H1 (cell line): ENCODE measurements around the gene GUF1.

Experiments
- CEBPB ChIP-seq: IDR thresholded peaks from 2 replicates; pipeline ENCODE4 v1.6.1; 2012; ENCODE audit warnings: low read depth, low read length
- EZH2 ChIP-seq: fragments of 200-600 bp; sonication (generic); IDR thresholded peaks from 2 replicates; pipeline ENCODE4 v1.7.1; 2012; ENCODE audit warnings: low read depth, mild to moderate bottlenecking, moderate library complexity, low read length, inconsistent platforms; ENCODE audit not compliant: severe bottlenecking
- KDM4A ChIP-seq: IDR thresholded peaks from one replicate; pipeline ENCODE4 v1.7.1; 2012; ENCODE audit warnings: low read depth, mild to moderate bottlenecking, moderate library complexity, low read length, inconsistent platforms; ENCODE audit not compliant: severe bottlenecking
- POLR2A ChIP-seq, 2 experiments: IDR thresholded peaks; 1 replicate in 1 of 2; 2 replicates in 1 of 2; pipeline ENCODE4 v1.6.1; 2011; ENCODE audit warnings: low read depth in 2 of 2, low read length in 2 of 2, mild to moderate bottlenecking in 2 of 2; ENCODE audit errors: control extremely low read depth in 1 of 2
- POU5F1 ChIP-seq: IDR thresholded peaks from 2 replicates; pipeline ENCODE4 v1.6.1; 2011; ENCODE audit warnings: low read depth, mild to moderate bottlenecking, low read length, moderate library complexity
- RBBP5 ChIP-seq: IDR thresholded peaks from 2 replicates; pipeline ENCODE4 v1.7.1; 2012; ENCODE audit warnings: low read depth, mild to moderate bottlenecking, inconsistent platforms, low read length, moderate library complexity, borderline replicate concordance
- SP1 ChIP-seq: IDR thresholded peaks from 2 replicates; pipeline ENCODE4 v1.6.1; 2011; ENCODE audit warnings: low read depth, low read length
- SP2 ChIP-seq: IDR thresholded peaks from 2 replicates; pipeline ENCODE4 v1.6.1; 2012; ENCODE audit warnings: mild to moderate bottlenecking, low read length, inconsistent platforms
- SUZ12 ChIP-seq: fragments of 200-600 bp; sonication (generic); IDR thresholded peaks from 2 replicates; pipeline ENCODE4 v1.6.1; 2012; ENCODE audit warnings: mild to moderate bottlenecking, inconsistent platforms, low read length, moderate library complexity, mixed read lengths
- ZNF274 ChIP-seq: IDR thresholded peaks from 2 replicates; pipeline ENCODE4 v1.7.0; 2012; ENCODE audit warnings: low read length, borderline replicate concordance; ENCODE audit errors: extremely low read depth
- TF ChIP-seq, protein P1 (sequence below), 3 experiments: IDR thresholded peaks; 1 replicate in 2 of 3; 2 replicates in 1 of 3; pipeline versions ENCODE4 v1.5.1 to v1.6.1; 2011; ENCODE audit warnings: low read length in 3 of 3, mild to moderate bottlenecking in 3 of 3, inconsistent platforms in 2 of 3, low read depth in 1 of 3, moderate library complexity in 1 of 3; ENCODE audit not compliant: insufficient read depth in 1 of 3; ENCODE audit errors: control extremely low read depth in 1 of 3
- TF ChIP-seq, protein P2 (sequence below): IDR thresholded peaks from 2 replicates; pipeline ENCODE4 v1.6.1; 2011; ENCODE audit warnings: low read length, improper control_type of control experiment

DNA sequence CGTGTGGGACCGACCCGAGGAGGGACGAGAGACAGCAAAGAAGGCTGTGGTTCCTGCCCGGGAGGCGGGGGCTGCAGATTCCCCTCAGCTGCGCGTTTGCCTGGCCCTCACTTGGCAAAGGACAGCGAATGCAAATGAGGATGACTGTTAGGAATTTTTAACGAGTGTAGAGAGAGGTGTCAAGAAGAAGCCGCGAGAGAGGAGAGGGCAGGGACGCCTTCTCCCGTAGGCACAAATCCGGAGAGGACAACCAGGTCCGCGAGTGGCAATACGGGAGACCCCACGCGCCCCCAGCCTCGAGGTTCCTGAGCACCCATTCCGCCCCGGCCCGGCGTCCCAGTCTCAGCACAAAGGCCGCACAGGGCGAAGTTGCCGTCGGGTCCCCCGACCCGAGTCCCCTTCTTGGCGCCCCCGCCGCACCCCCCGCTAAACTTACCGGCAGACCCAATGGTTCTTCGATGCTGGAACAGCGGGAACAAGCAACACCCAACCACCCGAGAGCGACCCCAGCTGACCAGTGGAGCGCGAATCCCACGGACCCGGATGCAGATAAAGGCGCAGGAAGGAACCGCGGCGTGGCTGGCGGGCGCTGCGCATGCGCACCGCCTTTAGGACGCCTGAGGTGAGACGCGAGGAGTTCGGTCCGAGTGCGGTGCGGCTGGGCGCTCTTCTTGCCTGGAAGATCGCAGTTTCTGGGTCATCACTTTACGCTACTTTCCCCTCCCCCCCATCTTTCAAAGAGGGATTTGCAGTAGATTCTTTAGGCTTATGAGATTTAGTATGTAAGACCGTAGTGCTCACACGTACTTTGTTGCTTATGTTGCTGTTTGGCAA, 48.0 kb downstream of the GUF1 start, which contains the start of gene GNPDA2:
- TF ChIP-seq ZNF274 (no peak), SP2 (no peak), POLR2A (IDR thresholded peaks at IDR 0.05; ENCODE audit: control extremely low read depth in 1 of 2, low read depth in 2 of 2, low read length in 2 of 2) (peak; percentile 23 to 86), RBBP5 (peak; percentile 74), SUZ12 (no peak), CEBPB (no peak), POU5F1 (no peak), SP1 (no peak), EZH2 (no peak), KDM4A (no peak)
- TF ChIP-seq, protein P1, sequence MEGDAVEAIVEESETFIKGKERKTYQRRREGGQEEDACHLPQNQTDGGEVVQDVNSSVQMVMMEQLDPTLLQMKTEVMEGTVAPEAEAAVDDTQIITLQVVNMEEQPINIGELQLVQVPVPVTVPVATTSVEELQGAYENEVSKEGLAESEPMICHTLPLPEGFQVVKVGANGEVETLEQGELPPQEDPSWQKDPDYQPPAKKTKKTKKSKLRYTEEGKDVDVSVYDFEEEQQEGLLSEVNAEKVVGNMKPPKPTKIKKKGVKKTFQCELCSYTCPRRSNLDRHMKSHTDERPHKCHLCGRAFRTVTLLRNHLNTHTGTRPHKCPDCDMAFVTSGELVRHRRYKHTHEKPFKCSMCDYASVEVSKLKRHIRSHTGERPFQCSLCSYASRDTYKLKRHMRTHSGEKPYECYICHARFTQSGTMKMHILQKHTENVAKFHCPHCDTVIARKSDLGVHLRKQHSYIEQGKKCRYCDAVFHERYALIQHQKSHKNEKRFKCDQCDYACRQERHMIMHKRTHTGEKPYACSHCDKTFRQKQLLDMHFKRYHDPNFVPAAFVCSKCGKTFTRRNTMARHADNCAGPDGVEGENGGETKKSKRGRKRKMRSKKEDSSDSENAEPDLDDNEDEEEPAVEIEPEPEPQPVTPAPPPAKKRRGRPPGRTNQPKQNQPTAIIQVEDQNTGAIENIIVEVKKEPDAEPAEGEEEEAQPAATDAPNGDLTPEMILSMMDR (IDR thresholded peaks at IDR 0.05; ENCODE audit: control extremely low read depth in 1 of 3, insufficient read depth in 1 of 3, low read depth in 1 of 3, low read length in 3 of 3) = peak in 1 of 3 experiments; percentile 5; a peak in 2 of 4 replicates
- TF ChIP-seq, protein P2, sequence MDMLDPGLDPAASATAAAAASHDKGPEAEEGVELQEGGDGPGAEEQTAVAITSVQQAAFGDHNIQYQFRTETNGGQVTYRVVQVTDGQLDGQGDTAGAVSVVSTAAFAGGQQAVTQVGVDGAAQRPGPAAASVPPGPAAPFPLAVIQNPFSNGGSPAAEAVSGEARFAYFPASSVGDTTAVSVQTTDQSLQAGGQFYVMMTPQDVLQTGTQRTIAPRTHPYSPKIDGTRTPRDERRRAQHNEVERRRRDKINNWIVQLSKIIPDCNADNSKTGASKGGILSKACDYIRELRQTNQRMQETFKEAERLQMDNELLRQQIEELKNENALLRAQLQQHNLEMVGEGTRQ = no peak
